OCI-LY3 (cell line): ENCODE measurements around the gene FBXO17.

ENCODE experiments used
- CTCF ChIP-seq: fragments of 200-600, 300-600 bp; sonication (generic); IDR thresholded peaks from 2 replicates; pipeline ENCODE4 v1.5.1; 2014; ENCODE audit warnings: antibody characterized with exemption, low read length, low read depth
- EZH2phosphoT487 ChIP-seq: fragments of 200-600 bp; shearing (Covaris generic); IDR thresholded peaks from 2 replicates; pipeline ENCODE4 v1.6.1; 2018; ENCODE audit warnings: antibody characterized with exemption, mixed run types, low read depth

- TF ChIP-seq CTCF (no peak), EZH2phosphoT487 (no peak)
Measured at GRCh38 chr19:38951187-38951586, 24.4 kb downstream of the FBXO17 start.
